HepG2 (cell line): ENCODE data around the gene APIP. TPM values are rescaled to one million over a fixed set of nuclear protein-coding genes. Genes with fewer than 3 reads are reported as not detected.

ENCODE experiments used
- CEBPB ChIP-seq: IDR thresholded peaks from 2 replicates; pipeline ENCODE4 v1.6.1; 2011; ENCODE audit warnings: low read depth, low read length, improper control_type of control experiment, borderline replicate concordance
- ELF4 ChIP-seq: sonication (generic); formaldehyde crosslinking; IDR thresholded peaks from 2 replicates; pipeline ENCODE4 v1.5.0; 2020; ENCODE audit warnings: missing genetic modification reagents, mild to moderate bottlenecking, moderate library complexity, borderline replicate concordance
- GATAD1 ChIP-seq: IDR thresholded peaks from 2 replicates; pipeline ENCODE4 v1.6.1; 2016; ENCODE audit warnings: missing genetic modification reagents, missing compliant biosample characterization
- HCFC1 ChIP-seq: fragments of 150-350 bp; IDR thresholded peaks from 2 replicates; pipeline ENCODE4 v1.6.1; 2014; ENCODE audit warnings: low read depth, low read length
- HHEX ChIP-seq: IDR thresholded peaks from 2 replicates; pipeline ENCODE4 v1.6.1; 2016; ENCODE audit warnings: control low read depth
- KLF9 ChIP-seq: IDR thresholded peaks from 2 replicates; pipeline ENCODE4 v1.6.1; 2016; ENCODE audit warnings: low read depth
- NFKB2 ChIP-seq: sonication (generic); formaldehyde crosslinking; IDR thresholded peaks from 2 replicates; pipeline ENCODE4 v1.4.0; 2020; ENCODE audit warnings: missing genetic modification reagents, borderline replicate concordance
- NFYC ChIP-seq: IDR thresholded peaks from 2 replicates; pipeline ENCODE4 v1.6.1; 2016; ENCODE audit warnings: missing genetic modification reagents, missing compliant biosample characterization
- POGZ ChIP-seq: sonication (generic); formaldehyde crosslinking; IDR thresholded peaks from 2 replicates; pipeline ENCODE4 v1.4.0; 2020; ENCODE audit warnings: mild to moderate bottlenecking, missing genetic modification reagents
- RAD21 ChIP-seq: fragments of 450-650 bp; formaldehyde crosslinking; IDR thresholded peaks from 2 replicates; pipeline ENCODE4 v1.5.0; 2020; ENCODE audit warnings: mild to moderate bottlenecking
- RFXAP ChIP-seq: sonication (generic); formaldehyde crosslinking; IDR thresholded peaks from 2 replicates; pipeline ENCODE4 v1.4.0; 2020; ENCODE audit warnings: missing genetic modification reagents, borderline replicate concordance
- SOX13 ChIP-seq, 3 experiments: fragments of 450-650 bp in 1 of 3; sonication (generic) in 1 of 3; formaldehyde crosslinking in 1 of 3; IDR thresholded peaks in 2 of 3; conservative IDR thresholded peaks in 1 of 3; 2 replicates each; pipeline versions ENCODE4 v1.5.0 to v1.6.1; 2016 to 2020; ENCODE audit warnings: antibody characterized with exemption in 1 of 3, mild to moderate bottlenecking in 1 of 3, missing compliant biosample characterization in 1 of 3, missing genetic modification reagents in 1 of 3, moderate library complexity in 1 of 3
- YEATS2 ChIP-seq: sonication (generic); formaldehyde crosslinking; IDR thresholded peaks from 2 replicates; pipeline ENCODE4 v1.4.0; 2020; ENCODE audit warnings: missing genetic modification reagents, borderline replicate concordance
- ZFAT ChIP-seq: sonication (generic); formaldehyde crosslinking; conservative IDR thresholded peaks from 2 replicates; pipeline ENCODE4 v1.8.1; 2023; ENCODE audit warnings: missing genetic modification reagents, inconsistent platforms
- ZNF431 ChIP-seq: sonication (generic); formaldehyde crosslinking; IDR thresholded peaks from 2 replicates; pipeline ENCODE4 v1.9.0; 2022; ENCODE audit warnings: missing genetic modification reagents, low read depth, mild to moderate bottlenecking, borderline replicate concordance
- ZNF839 ChIP-seq: sonication (generic); formaldehyde crosslinking; IDR thresholded peaks from 2 replicates; pipeline ENCODE4 v1.4.0; 2020; ENCODE audit warnings: missing genetic modification reagents, mild to moderate bottlenecking, borderline replicate concordance
- ZNF841 ChIP-seq: sonication (generic); formaldehyde crosslinking; IDR thresholded peaks from 2 replicates; pipeline ENCODE4 v1.8.1; 2023; ENCODE audit warnings: missing genetic modification reagents, borderline replicate concordance
- polyA plus RNA-seq, 8 experiments: library from polyadenylated mRNA; depleted of rRNA in 3 of 8; stranded (reverse) in 7 of 8; unstranded in 1 of 8; fragments of >200 nt; fragmentation: Illumina TruSeq in 4 of 8; extraction: Trizol in 4 of 8; gene quantifications; 2 replicates each; pipeline versions ENCODE4 v1.2.1 to v1.2.3, GENCODE V29; 2011 to 2016; ENCODE audit warnings: low read depth in 4 of 8, missing spikeins in 1 of 8, mixed read lengths in 1 of 8; ENCODE audit not compliant: insufficient read depth in 1 of 8
- total RNA-seq, 5 experiments: library from RNA; depleted of rRNA; stranded (reverse); fragments of >200 nt; fragmentation: Illumina TruSeq; extraction: Trizol; gene quantifications; 2 replicates each; pipeline ENCODE4 v1.2.3, GENCODE V29; 2016; ENCODE audit warnings: low read depth in 1 of 5
- TF ChIP-seq, protein P1 (sequence below): sonication (generic); formaldehyde crosslinking; conservative IDR thresholded peaks from 2 replicates; pipeline ENCODE4 v1.8.0; 2022; ENCODE audit warnings: low read depth, missing genetic modification reagents
- TF ChIP-seq, protein P2 (sequence below): sonication (generic); formaldehyde crosslinking; IDR thresholded peaks from 2 replicates; pipeline ENCODE4 v1.4.0; 2020; ENCODE audit warnings: mild to moderate bottlenecking, missing genetic modification reagents
- TF ChIP-seq, protein P3 (sequence below): sonication (generic); formaldehyde crosslinking; IDR thresholded peaks from 2 replicates; pipeline ENCODE4 v1.5.1; 2020; ENCODE audit warnings: missing genetic modification reagents, mild to moderate bottlenecking, borderline replicate concordance
- TF ChIP-seq, protein P4 (sequence below): sonication (generic); formaldehyde crosslinking; IDR thresholded peaks from 2 replicates; pipeline ENCODE4 v1.5.0; 2020; ENCODE audit warnings: missing genetic modification reagents, mild to moderate bottlenecking, borderline replicate concordance
- TF ChIP-seq, protein P5 (sequence below): sonication (generic); formaldehyde crosslinking; IDR thresholded peaks from 2 replicates; pipeline ENCODE4 v1.5.0; 2020; ENCODE audit warnings: missing genetic modification reagents, mild to moderate bottlenecking, borderline replicate concordance

APIP gene
- total and polyA plus RNA-seq, 2 of the 13 experiments (the other 11 are each of a cell fraction or from before 2014, with no cell fraction given): 16.9 to 31.0 TPM

DNA sequence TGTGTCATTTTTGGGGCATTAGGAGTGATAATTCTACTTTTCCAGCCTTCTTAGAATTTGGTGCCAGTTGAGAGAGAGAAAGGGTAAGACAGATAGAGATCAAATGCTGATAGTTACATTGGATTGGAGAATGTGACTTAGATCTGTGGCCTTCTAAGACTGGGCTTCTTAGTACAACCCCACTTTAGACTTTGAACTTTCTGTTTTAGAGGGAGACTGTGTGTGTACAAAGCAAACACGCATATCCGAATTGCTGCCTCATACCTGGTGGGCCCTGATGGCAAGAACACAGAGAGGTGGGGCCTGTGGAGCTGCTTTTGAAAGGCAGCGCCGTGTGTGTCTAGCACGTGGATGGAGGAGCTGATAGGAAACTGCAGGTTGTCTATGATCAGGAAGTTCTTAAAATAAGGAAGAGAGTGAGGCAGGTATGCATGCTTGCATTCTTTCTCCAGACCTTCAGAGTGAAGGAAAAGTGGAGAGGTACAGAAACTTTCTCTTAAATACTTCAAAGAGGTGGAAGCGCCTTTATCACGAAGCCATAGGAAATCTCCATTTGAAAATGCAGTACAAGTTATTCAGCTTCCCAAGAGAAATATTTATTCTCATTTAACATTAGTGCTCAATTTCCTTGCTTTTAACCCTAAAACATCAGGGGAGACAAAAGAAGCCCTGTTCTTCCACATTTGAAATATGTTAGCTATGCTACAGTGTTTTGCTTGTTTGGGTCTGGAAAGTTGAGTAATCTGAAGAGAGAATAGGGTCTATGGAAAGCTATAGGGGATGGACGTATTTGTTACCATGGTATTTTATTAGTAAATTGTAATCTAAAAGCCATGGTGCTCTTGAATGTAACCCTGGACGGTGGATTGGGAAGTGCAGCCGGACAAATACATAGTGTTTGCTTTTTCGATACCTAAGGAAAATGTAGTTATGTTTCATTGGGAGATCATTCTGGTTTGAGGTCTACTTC is 13.9 kb upstream of the APIP start (continued):
- TF ChIP-seq, protein P1, sequence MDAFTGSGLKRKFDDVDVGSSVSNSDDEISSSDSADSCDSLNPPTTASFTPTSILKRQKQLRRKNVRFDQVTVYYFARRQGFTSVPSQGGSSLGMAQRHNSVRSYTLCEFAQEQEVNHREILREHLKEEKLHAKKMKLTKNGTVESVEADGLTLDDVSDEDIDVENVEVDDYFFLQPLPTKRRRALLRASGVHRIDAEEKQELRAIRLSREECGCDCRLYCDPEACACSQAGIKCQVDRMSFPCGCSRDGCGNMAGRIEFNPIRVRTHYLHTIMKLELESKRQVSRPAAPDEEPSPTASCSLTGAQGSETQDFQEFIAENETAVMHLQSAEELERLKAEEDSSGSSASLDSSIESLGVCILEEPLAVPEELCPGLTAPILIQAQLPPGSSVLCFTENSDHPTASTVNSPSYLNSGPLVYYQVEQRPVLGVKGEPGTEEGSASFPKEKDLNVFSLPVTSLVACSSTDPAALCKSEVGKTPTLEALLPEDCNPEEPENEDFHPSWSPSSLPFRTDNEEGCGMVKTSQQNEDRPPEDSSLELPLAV (CRISPR knock-in tag): no peak
- TF ChIP-seq ZNF841 (CRISPR knock-in tag) (peak; percentile 83), HHEX (CRISPR knock-in tag) (0 out of 2 replicates have a peak, but pooled peaks have one; percentile 65), YEATS2 (CRISPR knock-in tag) (peak; percentile 83; the same call in 1 of the 2 replicates), ZNF839 (CRISPR knock-in tag) (no peak), POGZ (CRISPR knock-in tag) (peak; percentile 98), RFXAP (CRISPR knock-in tag) (peak; percentile 67; the same call in 1 of the 2 replicates), NFKB2 (CRISPR knock-in tag) (peak; percentile 88), ZNF431 (CRISPR knock-in tag) (peak; percentile 76; the same call in 1 of the 2 replicates), NFYC (peak; percentile 39), ZFAT (CRISPR knock-in tag) (no peak), CEBPB (peak; percentile 10; the same call in 1 of the 2 replicates), SOX13 (IDR thresholded peaks at IDR 0.05) (0 out of 2 replicates have a peak, but pooled peaks have one; percentile 12), SOX13 (CRISPR knock-in tag; conservative IDR thresholded peaks at IDR 0.05 in 1 of 2, IDR thresholded peaks at IDR 0.05 in 1 of 2) (peak in 1 of 2 experiments; percentile 88; a peak in 2 of 4 replicates), GATAD1 (0 out of 2 replicates have a peak, but pooled peaks have one; percentile 40), HCFC1 (no peak), RAD21 (no peak), ELF4 (CRISPR knock-in tag) (peak; percentile 49; the same call in 1 of the 2 replicates), KLF9 (CRISPR knock-in tag) (no peak)
- TF ChIP-seq, protein P2, sequence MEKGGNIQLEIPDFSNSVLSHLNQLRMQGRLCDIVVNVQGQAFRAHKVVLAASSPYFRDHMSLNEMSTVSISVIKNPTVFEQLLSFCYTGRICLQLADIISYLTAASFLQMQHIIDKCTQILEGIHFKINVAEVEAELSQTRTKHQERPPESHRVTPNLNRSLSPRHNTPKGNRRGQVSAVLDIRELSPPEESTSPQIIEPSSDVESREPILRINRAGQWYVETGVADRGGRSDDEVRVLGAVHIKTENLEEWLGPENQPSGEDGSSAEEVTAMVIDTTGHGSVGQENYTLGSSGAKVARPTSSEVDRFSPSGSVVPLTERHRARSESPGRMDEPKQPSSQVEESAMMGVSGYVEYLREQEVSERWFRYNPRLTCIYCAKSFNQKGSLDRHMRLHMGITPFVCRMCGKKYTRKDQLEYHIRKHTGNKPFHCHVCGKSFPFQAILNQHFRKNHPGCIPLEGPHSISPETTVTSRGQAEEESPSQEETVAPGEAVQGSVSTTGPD (CRISPR knock-in tag): no peak
- TF ChIP-seq, protein P3, sequence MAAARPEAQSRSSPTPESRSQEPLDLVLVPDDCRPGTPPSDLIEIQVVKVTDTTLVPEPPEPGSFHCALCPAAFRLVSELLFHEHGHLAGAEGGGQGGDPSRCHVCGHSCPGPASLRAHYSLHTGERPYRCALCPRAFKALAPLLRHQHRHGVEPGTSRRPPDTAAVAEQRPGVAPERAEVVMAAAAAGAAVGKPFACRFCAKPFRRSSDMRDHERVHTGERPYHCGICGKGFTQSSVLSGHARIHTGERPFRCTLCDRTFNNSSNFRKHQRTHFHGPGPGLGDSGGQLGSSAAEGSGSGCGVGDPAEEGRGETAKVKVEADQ (CRISPR knock-in tag): peak; percentile 86; the same call in 1 of the 2 replicates
- TF ChIP-seq, protein P4, sequence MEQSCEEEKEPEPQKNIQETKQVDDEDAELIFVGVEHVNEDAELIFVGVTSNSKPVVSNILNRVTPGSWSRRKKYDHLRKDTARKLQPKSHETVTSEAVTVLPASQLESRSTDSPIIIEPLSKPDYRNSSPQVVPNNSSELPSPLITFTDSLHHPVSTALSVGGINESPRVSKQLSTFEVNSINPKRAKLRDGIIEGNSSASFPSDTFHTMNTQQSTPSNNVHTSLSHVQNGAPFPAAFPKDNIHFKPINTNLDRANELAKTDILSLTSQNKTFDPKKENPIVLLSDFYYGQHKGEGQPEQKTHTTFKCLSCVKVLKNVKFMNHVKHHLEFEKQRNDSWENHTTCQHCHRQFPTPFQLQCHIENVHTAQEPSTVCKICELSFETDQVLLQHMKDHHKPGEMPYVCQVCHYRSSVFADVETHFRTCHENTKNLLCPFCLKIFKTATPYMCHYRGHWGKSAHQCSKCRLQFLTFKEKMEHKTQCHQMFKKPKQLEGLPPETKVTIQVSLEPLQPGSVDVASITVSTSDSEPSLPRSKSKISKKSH (CRISPR knock-in tag): no peak
- TF ChIP-seq, protein P5, sequence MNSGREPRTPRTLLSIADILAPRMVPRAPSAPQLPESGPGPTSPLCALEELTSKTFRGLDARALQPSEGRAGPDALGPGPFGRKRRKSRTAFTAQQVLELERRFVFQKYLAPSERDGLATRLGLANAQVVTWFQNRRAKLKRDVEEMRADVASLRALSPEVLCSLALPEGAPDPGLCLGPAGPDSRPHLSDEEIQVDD (CRISPR knock-in tag): no peak
